Measurements from ENCODE around the gene THUMPD2.
"Not testable (repeated sequence)": the region's sequence is repeated elsewhere in the genome, so short reads cannot be mapped to it uniquely, and the experiment has no call there.

The THUMPD2 gene

GRCh38 chr2:39755466-39755865 lies 23.6 kb downstream of the THUMPD2 start:
- no peak for DNase-seq

GRCh38 chr2:39743269-39743776 lies 35.7 kb downstream of the THUMPD2 start:
- DNase-seq, result no peak

GRCh38 chr2:39741871-39742270 lies 37.2 kb downstream of the THUMPD2 start:
- DNase-seq, result no peak

GRCh38 chr2:39739386-39739785 lies 39.7 kb downstream of the THUMPD2 start:
- peak in 1 of 2 donors; percentile 18 for DNase-seq

GRCh38 chr2:39738936-39739335 lies 40.1 kb downstream of the THUMPD2 start:
- no peak for DNase-seq

GRCh38 chr2:39737661-39738060 lies 41.4 kb downstream of the THUMPD2 start:
- peak; percentile 48 to 69 for DNase-seq

GRCh38 chr2:39736640-39737039 lies 42.4 kb downstream of the THUMPD2 start:
- no peak for DNase-seq

GRCh38 chr2:39735648-39736047 lies 43.4 kb downstream of the THUMPD2 start:
- peak; percentile 9 to 21 for DNase-seq

- DNase-seq, result no peak
Measured at GRCh38 chr2:39734445-39734844, 44.6 kb downstream of the THUMPD2 start.

- peak; percentile 68 to 80 for DNase-seq
Measured at GRCh38 chr2:39733070-39733674, 45.9 kb downstream of the THUMPD2 start.

- DNase-seq, result peak in 1 of 2 donors; percentile 9
Measured at GRCh38 chr2:39732482-39732881, 46.6 kb downstream of the THUMPD2 start.

- no peak for DNase-seq
Measured at GRCh38 chr2:39731546-39731945, 47.5 kb downstream of the THUMPD2 start.

- DNase-seq, result peak; percentile 34 to 40
Measured at GRCh38 chr2:39730685-39731302, 48.3 kb downstream of the THUMPD2 start.

- DNase-seq, result no peak
Measured at GRCh38 chr2:39730276-39730675, 48.8 kb downstream of the THUMPD2 start.

- DNase-seq, result peak; percentile 42 to 47
Measured at GRCh38 chr2:39728941-39729351, 50.1 kb downstream of the THUMPD2 start.

- DNase-seq, result not testable (repeated sequence)
Measured at GRCh38 chr2:39728085-39728484, 51.0 kb downstream of the THUMPD2 start.

- DNase-seq, result no peak
Measured at GRCh38 chr2:39725401-39725800, 53.7 kb downstream of the THUMPD2 start.

GRCh38 chr2:39724828-39725144 lies 54.3 kb downstream of the THUMPD2 start:
- no peak for DNase-seq

- no peak for DNase-seq
Measured at GRCh38 chr2:39723946-39724827, 54.9 kb downstream of the THUMPD2 start.

GRCh38 chr2:39723497-39723896 lies 55.6 kb downstream of the THUMPD2 start:
- no peak for DNase-seq

- no peak for DNase-seq
Measured at GRCh38 chr2:39720970-39721369, 58.1 kb downstream of the THUMPD2 start.

- no peak for DNase-seq
Measured at GRCh38 chr2:39719317-39719716, 59.7 kb downstream of the THUMPD2 start.

GRCh38 chr2:39718483-39718882 lies 60.6 kb downstream of the THUMPD2 start:
- DNase-seq, result no peak

- no peak for DNase-seq
Measured at GRCh38 chr2:39717067-39717466, 62.0 kb downstream of the THUMPD2 start.
